ENCODE measurements around the gene SLC22A1. TPM values are rescaled to one million over a fixed set of nuclear protein-coding genes. Genes with fewer than 3 reads are reported as not detected.
"Not testable (repeated sequence)": the region's sequence is repeated elsewhere in the genome, so short reads cannot be mapped to it uniquely, and the experiment has no call there.

SLC22A1 gene
- total RNA-seq, 1 donor from 2014 or later: 2.0 TPM

DNA sequence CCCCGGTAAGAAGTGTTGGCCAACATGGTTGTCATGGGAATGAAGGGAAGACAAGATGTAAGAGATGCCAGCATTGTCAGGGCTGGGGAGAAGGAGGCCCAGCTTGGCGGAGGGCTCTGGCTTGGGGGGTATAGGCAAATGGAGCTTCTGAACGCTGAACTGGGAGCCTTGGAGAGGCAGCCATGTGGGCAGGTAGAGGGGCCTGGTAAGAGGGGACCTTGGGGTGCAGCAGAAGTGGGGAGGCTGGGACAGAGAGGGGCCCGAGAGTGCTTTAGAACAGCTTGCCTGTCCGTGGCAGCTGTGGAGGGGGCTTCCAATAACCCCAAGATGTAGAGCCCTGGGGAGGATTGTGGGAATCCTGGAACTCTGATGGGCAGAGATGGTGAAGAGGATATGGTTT is 3.0 kb downstream of the SLC22A1 start:
- no peak overlapping the region for H3K27ac Mint-ChIP-seq
- no peak for DNase-seq (ENCODE audit: low spot score in 2 of 2, unreplicated experiment in 2 of 2)
- no peaks in the 10 kb centered on the region for H3K27me3 Mint-ChIP-seq (ENCODE audit: low read depth)
- peaks cover 10% of the 10 kb centered on the region for H3K9me3 Mint-ChIP-seq
- no peak overlapping the region for H3K4me3 Mint-ChIP-seq
- peaks cover 9% of the 10 kb centered on the region for H3K36me3 Mint-ChIP-seq
- TF ChIP-seq, protein P1, sequence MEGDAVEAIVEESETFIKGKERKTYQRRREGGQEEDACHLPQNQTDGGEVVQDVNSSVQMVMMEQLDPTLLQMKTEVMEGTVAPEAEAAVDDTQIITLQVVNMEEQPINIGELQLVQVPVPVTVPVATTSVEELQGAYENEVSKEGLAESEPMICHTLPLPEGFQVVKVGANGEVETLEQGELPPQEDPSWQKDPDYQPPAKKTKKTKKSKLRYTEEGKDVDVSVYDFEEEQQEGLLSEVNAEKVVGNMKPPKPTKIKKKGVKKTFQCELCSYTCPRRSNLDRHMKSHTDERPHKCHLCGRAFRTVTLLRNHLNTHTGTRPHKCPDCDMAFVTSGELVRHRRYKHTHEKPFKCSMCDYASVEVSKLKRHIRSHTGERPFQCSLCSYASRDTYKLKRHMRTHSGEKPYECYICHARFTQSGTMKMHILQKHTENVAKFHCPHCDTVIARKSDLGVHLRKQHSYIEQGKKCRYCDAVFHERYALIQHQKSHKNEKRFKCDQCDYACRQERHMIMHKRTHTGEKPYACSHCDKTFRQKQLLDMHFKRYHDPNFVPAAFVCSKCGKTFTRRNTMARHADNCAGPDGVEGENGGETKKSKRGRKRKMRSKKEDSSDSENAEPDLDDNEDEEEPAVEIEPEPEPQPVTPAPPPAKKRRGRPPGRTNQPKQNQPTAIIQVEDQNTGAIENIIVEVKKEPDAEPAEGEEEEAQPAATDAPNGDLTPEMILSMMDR (IDR thresholded peaks at IDR 0.05; ENCODE audit: unreplicated experiment): no peak
- no peaks in the 10 kb centered on the region for H3K4me1 Mint-ChIP-seq

DNA sequence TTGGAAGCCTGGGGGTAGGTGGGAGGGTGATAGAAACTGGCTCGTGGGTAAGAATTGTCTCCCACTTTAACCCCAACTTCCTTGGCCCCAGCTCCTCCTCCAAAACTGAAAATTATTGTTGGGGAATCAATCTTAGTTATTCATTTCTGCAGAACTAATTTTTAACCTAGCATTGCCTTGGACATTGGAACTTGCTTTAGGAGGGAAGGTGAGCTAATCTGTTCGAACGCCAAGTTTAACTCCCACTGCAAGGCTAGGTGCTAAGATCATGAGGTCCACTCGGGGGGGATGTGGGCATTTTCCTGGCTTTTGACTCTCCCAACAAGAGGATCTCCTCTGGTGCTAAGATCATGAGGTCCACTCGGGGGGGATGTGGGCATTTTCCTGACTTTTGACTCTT is 3.5 kb downstream of the SLC22A1 start:
- H3K9me3 Mint-ChIP-seq; H3K36me3 Mint-ChIP-seq; H3K4me3 Mint-ChIP-seq; H3K27ac Mint-ChIP-seq; DNase-seq (ENCODE audit: low spot score in 2 of 2, unreplicated experiment in 2 of 2); H3K27me3 Mint-ChIP-seq (ENCODE audit: low read depth); H3K4me1 Mint-ChIP-seq: not testable (repeated sequence)

DNA sequence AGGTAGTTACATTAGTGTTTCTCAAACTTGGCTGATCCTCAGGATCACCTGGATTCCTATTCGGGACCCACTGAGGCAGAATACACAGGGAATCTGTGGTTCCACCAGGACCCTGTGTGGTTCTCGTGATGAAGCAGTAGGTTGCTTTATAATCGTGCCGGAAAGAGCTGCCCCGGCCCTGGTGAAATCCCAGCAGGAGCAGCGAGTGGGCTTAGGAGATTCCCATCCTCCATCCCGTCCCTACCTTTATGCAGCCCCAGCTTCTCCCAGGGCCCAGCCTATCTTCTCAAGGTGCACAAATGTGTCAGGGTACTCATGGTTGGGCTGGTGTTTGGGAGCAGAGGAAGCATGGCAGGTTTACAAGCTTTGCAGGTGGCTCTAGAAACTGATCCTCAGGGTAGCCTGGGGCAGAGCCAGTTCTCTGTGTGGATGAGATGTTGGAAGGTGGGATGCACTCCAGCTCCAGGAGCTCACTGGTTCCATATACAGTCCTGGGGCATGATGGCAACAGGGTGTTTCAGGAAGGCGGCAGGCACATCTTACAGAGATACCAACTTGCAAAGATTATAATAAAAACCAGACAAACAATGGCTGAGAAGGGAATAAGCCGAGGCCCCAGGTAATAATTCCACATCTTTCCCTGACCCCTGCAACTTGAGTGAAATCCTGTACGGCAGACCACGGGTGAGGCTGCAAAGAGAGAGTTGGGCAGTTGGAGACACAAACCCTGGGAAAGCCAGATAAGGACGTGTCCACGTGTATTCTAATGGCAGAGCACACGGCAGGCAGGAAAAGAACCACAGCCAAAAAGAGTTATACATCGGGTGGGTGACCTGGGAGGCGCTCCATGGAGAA is 5.9 kb downstream of the SLC22A1 start:
- no peaks in the 10 kb centered on the region for H3K27me3 Mint-ChIP-seq (ENCODE audit: low read depth)
- H3K36me3 Mint-ChIP-seq: peaks cover 11% of the 10 kb centered on the region
- H3K27ac Mint-ChIP-seq: no peak overlapping the region
- no peaks in the 10 kb centered on the region for H3K4me1 Mint-ChIP-seq
- H3K4me3 Mint-ChIP-seq: no peak overlapping the region
- peak in 1 of 2 experiments; percentile 17 for DNase-seq (ENCODE audit: low spot score in 2 of 2, unreplicated experiment in 2 of 2)
- TF ChIP-seq, protein P1 (IDR thresholded peaks at IDR 0.05; ENCODE audit: unreplicated experiment): no peak
- peaks cover 10% of the 10 kb centered on the region for H3K9me3 Mint-ChIP-seq

DNA sequence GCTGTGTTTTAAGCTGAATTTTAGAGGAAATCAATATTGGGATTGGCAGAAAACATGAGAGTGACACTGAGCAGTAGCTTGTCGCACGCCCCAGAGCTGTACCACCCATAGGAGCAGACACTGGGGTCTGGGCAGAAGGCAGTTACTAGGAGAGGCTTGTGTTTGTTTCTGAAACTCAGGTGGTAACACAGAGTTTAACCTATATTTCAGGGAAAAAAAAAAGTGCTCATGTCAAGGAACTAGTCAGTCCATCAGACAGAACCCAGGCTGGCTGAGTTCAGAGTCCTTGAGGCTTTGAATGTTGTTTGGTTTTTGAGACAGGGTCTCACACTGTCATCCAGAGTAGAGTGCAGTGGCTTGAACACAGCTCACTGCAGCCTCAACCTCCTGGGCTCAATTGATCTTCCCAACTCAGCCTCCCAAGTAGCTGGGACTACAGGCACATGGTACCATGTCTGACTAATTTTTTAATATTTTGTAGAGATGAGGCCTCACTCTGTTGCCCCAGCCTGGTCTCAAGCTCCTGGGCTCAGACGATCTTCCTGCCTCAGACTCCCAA is 6.6 kb downstream of the SLC22A1 start:
- H3K27ac Mint-ChIP-seq: no peak overlapping the region
- H3K4me3 Mint-ChIP-seq: no peak overlapping the region
- no peaks in the 10 kb centered on the region for H3K27me3 Mint-ChIP-seq (ENCODE audit: low read depth)
- peaks cover 12% of the 10 kb centered on the region for H3K36me3 Mint-ChIP-seq
- DNase-seq (ENCODE audit: low spot score in 2 of 2, unreplicated experiment in 2 of 2): no peak
- H3K4me1 Mint-ChIP-seq: no peaks in the 10 kb centered on the region
- TF ChIP-seq, protein P1 (IDR thresholded peaks at IDR 0.05; ENCODE audit: unreplicated experiment): no peak
- peaks cover 10% of the 10 kb centered on the region for H3K9me3 Mint-ChIP-seq

DNA sequence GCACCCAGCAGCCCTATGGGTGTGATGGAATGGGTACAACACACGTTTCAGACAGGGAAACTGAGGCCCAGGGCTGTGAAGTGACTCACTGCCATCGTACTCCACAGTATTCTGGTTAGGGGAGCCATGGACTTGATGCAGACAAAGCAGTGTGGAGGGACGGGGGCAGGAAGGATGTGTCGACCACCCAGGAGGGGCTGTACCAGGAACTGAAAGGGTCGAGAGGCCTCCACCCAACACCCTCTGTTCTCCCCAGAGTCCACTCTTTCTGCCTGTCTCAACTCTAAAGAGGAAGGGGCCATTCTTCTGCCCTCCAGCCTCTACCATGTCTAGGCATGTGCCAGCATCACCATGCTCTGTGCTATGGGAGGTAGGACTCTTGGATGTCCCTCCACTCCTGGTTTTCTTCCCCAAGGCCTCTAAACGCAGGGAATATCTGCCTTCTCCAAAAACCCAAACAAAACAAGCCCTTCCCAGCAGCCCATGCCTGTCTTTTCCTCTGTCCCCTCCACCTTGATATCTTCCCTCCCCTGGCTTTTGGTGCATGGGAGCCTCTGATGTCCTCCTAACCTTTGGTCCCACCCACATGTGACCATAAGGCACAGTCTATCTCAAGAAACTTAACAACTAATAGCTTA is 7.4 kb downstream of the SLC22A1 start:
- peak in 1 of 2 experiments; percentile 10 for DNase-seq (ENCODE audit: low spot score in 2 of 2, unreplicated experiment in 2 of 2)
- H3K27me3 Mint-ChIP-seq (ENCODE audit: low read depth): no peaks in the 10 kb centered on the region
- H3K4me3 Mint-ChIP-seq: no peak overlapping the region
- H3K9me3 Mint-ChIP-seq: peaks cover 10% of the 10 kb centered on the region
- peaks cover 14% of the 10 kb centered on the region for H3K36me3 Mint-ChIP-seq
- no peaks in the 10 kb centered on the region for H3K4me1 Mint-ChIP-seq
- no peak overlapping the region for H3K27ac Mint-ChIP-seq
- TF ChIP-seq, protein P1 (IDR thresholded peaks at IDR 0.05; ENCODE audit: unreplicated experiment): no peak
